Trophoblast cell (in vitro differentiated cells and primary cell): ENCODE data around the gene MEGF10.

ENCODE experiments used
- DNase-seq, 2 donors: peaks; one replicate each; pipeline ENCODE4 v3.0.0-alpha.2; 2016
- H2AFZ ChIP-seq: 2 replicates; pipeline ENCODE4 v1.6.1; 2013; ENCODE audit warnings: low read length, moderate library complexity, mild to moderate bottlenecking; ENCODE audit not compliant: insufficient read depth, poor library complexity
- H2AK5ac ChIP-seq: 2 replicates; pipeline ENCODE4 v1.6.1; 2013; ENCODE audit warnings: mild to moderate bottlenecking, low read length
- H2BK120ac ChIP-seq: 2 replicates; pipeline ENCODE4 v1.6.1; 2013; ENCODE audit warnings: low read length, mild to moderate bottlenecking, moderate library complexity; ENCODE audit not compliant: insufficient read depth, poor library complexity
- H2BK12ac ChIP-seq: 2 replicates; pipeline ENCODE4 v1.6.1; 2013; ENCODE audit warnings: mild to moderate bottlenecking, low read length, moderate library complexity
- H2BK5ac ChIP-seq: 2 replicates; pipeline ENCODE4 v1.6.1; 2013; ENCODE audit warnings: low read length, low read depth, moderate library complexity, mild to moderate bottlenecking; ENCODE audit not compliant: poor library complexity
- H3K14ac ChIP-seq: 2 replicates; pipeline ENCODE4 v1.6.1; 2013; ENCODE audit warnings: mild to moderate bottlenecking, low read length
- H3K18ac ChIP-seq: 2 replicates; pipeline ENCODE4 v1.6.1; 2013; ENCODE audit warnings: mild to moderate bottlenecking, low read length
- H3K23ac ChIP-seq: 2 replicates; pipeline ENCODE4 v1.6.1; 2013; ENCODE audit warnings: low read length
- H3K27ac ChIP-seq: 2 replicates; pipeline ENCODE4 v1.5.1; 2013; ENCODE audit warnings: low read depth, mild to moderate bottlenecking, inconsistent platforms, low read length, moderate library complexity
- H3K27me3 ChIP-seq: 2 replicates; pipeline ENCODE4 v1.6.1; 2013; ENCODE audit warnings: inconsistent platforms, mild to moderate bottlenecking, low read length, moderate library complexity; ENCODE audit not compliant: insufficient read depth
- H3K36me3 ChIP-seq, 2 experiments: 1 replicate in 1 of 2; 2 replicates in 1 of 2; pipeline ENCODE4 v1.6.1; 2013; ENCODE audit warnings: low read length in 2 of 2, mild to moderate bottlenecking in 2 of 2, moderate library complexity in 1 of 2; ENCODE audit not compliant: insufficient read depth in 2 of 2, control insufficient read depth in 1 of 2
- H3K4ac ChIP-seq: 2 replicates; pipeline ENCODE4 v1.6.1; 2013; ENCODE audit warnings: low read depth, mild to moderate bottlenecking, low read length, moderate library complexity
- H3K4me1 ChIP-seq, 2 experiments: 1 replicate in 1 of 2; 2 replicates in 1 of 2; pipeline ENCODE4 v1.6.1; 2013; ENCODE audit warnings: low read length in 2 of 2, mild to moderate bottlenecking in 2 of 2, moderate library complexity in 1 of 2; ENCODE audit not compliant: insufficient read depth in 2 of 2, control insufficient read depth in 1 of 2
- H3K4me2 ChIP-seq: 2 replicates; pipeline ENCODE4 v1.6.1; 2013; ENCODE audit warnings: inconsistent platforms, mild to moderate bottlenecking, low read length, moderate library complexity
- H3K4me3 ChIP-seq: 2 replicates; pipeline ENCODE4 v1.5.1; 2013; ENCODE audit warnings: mild to moderate bottlenecking, low read depth, low read length, inconsistent platforms
- H3K79me1 ChIP-seq: one replicate; pipeline ENCODE4 v1.6.1; 2013; ENCODE audit warnings: low read length
- H3K79me2 ChIP-seq: 2 replicates; pipeline ENCODE4 v1.6.1; 2013; ENCODE audit warnings: low read length, mild to moderate bottlenecking; ENCODE audit not compliant: control insufficient read depth, insufficient read depth, poor library complexity
- H3K9ac ChIP-seq: 2 replicates; pipeline ENCODE4 v1.6.1; 2013; ENCODE audit warnings: mild to moderate bottlenecking, low read length
- H3K9me3 ChIP-seq: 2 replicates; pipeline ENCODE4 v1.6.1; 2013; ENCODE audit warnings: low read depth, mild to moderate bottlenecking, control low read depth, inconsistent platforms, low read length; ENCODE audit not compliant: insufficient read depth
- H4K12ac ChIP-seq: 2 replicates; pipeline ENCODE4 v1.6.1; 2013; ENCODE audit warnings: low read depth, mild to moderate bottlenecking, low read length, moderate library complexity
- H4K8ac ChIP-seq: 2 replicates; pipeline ENCODE4 v1.6.1; 2013; ENCODE audit warnings: low read depth, mild to moderate bottlenecking, low read length, moderate library complexity
- H4K91ac ChIP-seq: one replicate; pipeline ENCODE4 v1.6.1; 2013; ENCODE audit warnings: low read depth, mild to moderate bottlenecking, low read length, moderate library complexity
- WGBS: extraction: QIAGEN DNeasy Blood & Tissue Kit; methylation state at CpG from one replicate; pipeline ENCODE4 v1.1.7; 2013; ENCODE audit warnings: missing lambda C conversion rate; ENCODE audit not compliant: insufficient read length, insufficient coverage; ENCODE audit errors: extremely low coverage; 5-methylcytosine and 5-hydroxymethylcytosine counted together

MEGF10 gene

DNA sequence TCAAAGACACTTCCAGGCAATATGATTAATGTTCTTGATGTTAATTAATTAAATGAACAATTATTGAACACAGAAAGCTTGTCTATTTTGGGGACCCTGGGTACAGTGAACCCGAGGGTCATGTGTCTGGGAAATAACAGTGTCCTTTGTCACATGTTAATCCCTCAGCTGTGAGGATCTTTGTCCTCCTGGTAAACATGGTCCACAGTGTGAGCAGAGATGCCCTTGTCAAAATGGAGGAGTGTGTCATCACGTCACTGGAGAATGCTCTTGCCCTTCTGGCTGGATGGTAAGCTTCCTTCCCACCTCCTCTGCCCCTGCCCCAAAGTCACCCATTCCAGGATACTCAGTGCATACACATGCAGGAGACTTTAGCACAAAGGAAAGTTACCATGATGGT lies 107.9 kb downstream of the MEGF10 start:
- H4K8ac ChIP-seq: no peak overlapping the region
- no CpG with 5 or more reads among the region's 2 CpGs for WGBS
- H3K27me3 ChIP-seq: no peaks in the 10 kb centered on the region
- peaks cover 0 to 2% of the 10 kb centered on the region in 2 experiments for H3K36me3 ChIP-seq
- H3K9me3 ChIP-seq: no peaks in the 10 kb centered on the region
- H2AFZ ChIP-seq: no peak overlapping the region
- H2AK5ac ChIP-seq: no peak overlapping the region
- H2BK12ac ChIP-seq: no peak overlapping the region
- no peak overlapping the region for H4K91ac ChIP-seq
- no peak overlapping the region for H3K27ac ChIP-seq
- H3K4me1 ChIP-seq: no peaks in the 10 kb centered on the region
- no peak for DNase-seq
- H3K18ac ChIP-seq: no peak overlapping the region
- no peaks in the 10 kb centered on the region for H3K79me2 ChIP-seq
- H2BK120ac ChIP-seq: no peak overlapping the region
- H3K4me3 ChIP-seq: no peak overlapping the region
- no peak overlapping the region for H3K4me2 ChIP-seq
- no peak overlapping the region for H3K14ac ChIP-seq
- no peaks in the 10 kb centered on the region for H3K79me1 ChIP-seq
- H2BK5ac ChIP-seq: no peak overlapping the region
- peak overlapping the region; percentile 54 for H4K12ac ChIP-seq
- H3K4ac ChIP-seq: no peak overlapping the region
- H3K9ac ChIP-seq: no peak overlapping the region
- peak overlapping the region; percentile 94 for H3K23ac ChIP-seq

DNA sequence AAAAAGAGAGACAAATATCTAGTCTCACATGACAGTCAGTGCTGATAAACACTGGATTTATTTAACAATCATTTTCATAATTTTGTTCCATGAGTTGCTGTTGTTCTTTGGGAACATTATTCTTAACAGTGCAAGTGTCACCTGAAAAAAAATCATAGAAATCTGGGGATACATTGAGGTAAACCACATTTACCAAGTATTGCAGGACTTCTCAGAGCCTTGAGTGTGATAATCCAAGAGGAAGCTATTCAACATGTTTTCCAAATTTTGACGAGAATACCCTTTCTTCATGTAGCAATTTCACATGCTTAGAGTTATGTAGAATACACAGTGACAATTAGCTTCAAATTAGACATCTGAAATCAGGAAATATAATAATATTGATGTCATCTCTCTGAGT lies 108.5 kb downstream of the MEGF10 start:
- Histone ChIP-seq H3K79me1 (no peaks in the 10 kb centered on the region), H3K79me2 (no peaks in the 10 kb centered on the region), H2BK12ac (no peak overlapping the region), H4K8ac (no peak overlapping the region), H3K4ac (no peak overlapping the region), H3K9me3 (no peaks in the 10 kb centered on the region), H2AK5ac (no peak overlapping the region), H2AFZ (no peak overlapping the region), H3K27me3 (no peaks in the 10 kb centered on the region), H3K27ac (no peak overlapping the region), H2BK5ac (no peak overlapping the region), H3K14ac (no peak overlapping the region), H3K23ac (no peak overlapping the region), H3K4me2 (no peak overlapping the region), H4K12ac (no peak overlapping the region), H3K9ac (no peak overlapping the region), H3K4me3 (no peak overlapping the region), H2BK120ac (no peak overlapping the region), H3K4me1 (no peaks in the 10 kb centered on the region), H3K18ac (no peak overlapping the region), H3K36me3 (peaks cover 0 to 2% of the 10 kb centered on the region in 2 experiments), H4K91ac (no peak overlapping the region)
- DNase-seq: no peak
- no CpG with 5 or more reads among the region's 1 CpG for WGBS

DNA sequence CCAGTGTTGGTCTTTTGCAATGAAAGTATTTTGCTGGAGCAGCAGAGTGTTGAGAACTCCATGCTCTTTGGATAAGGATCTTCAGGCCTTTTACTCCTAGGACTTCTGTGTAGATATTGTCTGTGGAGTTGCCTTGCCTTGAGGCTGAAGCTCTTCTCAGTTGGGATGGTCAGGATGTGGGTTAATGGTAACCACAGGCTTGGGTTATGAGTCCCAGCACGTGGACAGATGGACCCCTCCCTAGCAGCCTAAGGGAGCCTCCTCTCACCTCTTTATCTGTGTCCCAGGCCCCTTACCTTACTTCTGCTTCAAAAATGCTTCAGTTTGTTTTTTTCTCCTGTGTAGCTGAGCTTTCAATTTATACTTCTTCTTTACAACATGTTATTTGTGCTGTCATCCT lies 109.9 kb downstream of the MEGF10 start:
- Histone ChIP-seq H2BK5ac (no peak overlapping the region), H2AFZ (no peak overlapping the region), H3K14ac (no peak overlapping the region), H4K8ac (no peak overlapping the region), H3K79me1 (no peaks in the 10 kb centered on the region), H3K4ac (no peak overlapping the region), H3K36me3 (peaks cover 0 to 2% of the 10 kb centered on the region in 2 experiments), H2BK12ac (no peak overlapping the region), H3K23ac (no peak overlapping the region), H4K91ac (no peak overlapping the region), H3K4me1 (no peaks in the 10 kb centered on the region), H2AK5ac (no peak overlapping the region), H3K4me2 (no peak overlapping the region), H3K27me3 (no peaks in the 10 kb centered on the region), H3K9ac (no peak overlapping the region), H3K79me2 (no peaks in the 10 kb centered on the region), H3K9me3 (no peaks in the 10 kb centered on the region), H3K27ac (no peak overlapping the region), H4K12ac (no peak overlapping the region), H3K4me3 (no peak overlapping the region), H2BK120ac (no peak overlapping the region), H3K18ac (no peak overlapping the region)
- no peak for DNase-seq
- WGBS: no CpG with 5 or more reads among the region's 1 CpG

DNA sequence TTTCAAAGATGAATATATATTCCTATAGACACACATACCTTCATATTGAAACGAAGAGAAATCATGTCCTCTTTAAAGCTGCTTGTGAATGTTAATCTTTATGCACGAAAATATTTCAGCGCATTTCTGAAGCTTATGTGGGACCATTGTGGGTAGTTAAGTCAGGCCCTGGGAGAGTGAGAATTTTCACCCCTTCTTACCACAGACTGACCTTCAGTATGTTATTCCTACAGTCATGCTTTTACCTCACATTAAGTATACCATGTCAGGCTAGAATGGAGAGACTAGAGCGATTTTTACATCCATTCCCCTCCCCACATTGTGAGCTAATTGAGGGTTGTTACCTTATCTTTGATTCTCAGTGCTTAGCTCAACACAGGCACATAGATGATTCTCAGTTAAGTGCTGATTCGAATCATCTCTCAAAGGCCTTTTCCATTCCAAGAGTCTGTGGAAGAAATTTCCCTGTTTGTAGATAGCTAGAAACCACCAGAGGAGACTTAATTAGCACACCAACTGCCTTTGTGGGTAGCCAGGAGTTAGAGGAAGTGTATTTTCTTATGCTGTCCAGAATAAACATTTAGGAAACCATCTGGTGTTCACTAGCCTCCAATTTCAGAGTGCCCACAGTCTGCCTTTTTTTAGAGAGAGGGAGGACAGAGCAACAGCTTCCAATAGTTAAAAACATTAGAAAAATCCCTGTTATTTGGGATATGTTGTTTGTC lies 110.5 kb downstream of the MEGF10 start:
- Histone ChIP-seq H3K27me3 (no peaks in the 10 kb centered on the region), H3K36me3 (peaks cover 0 to 2% of the 10 kb centered on the region in 2 experiments), H2AFZ (no peak overlapping the region), H3K9ac (no peak overlapping the region), H3K14ac (no peak overlapping the region), H3K4ac (no peak overlapping the region), H3K9me3 (no peaks in the 10 kb centered on the region), H3K18ac (no peak overlapping the region), H4K12ac (no peak overlapping the region), H3K4me3 (no peak overlapping the region), H3K79me2 (no peaks in the 10 kb centered on the region), H4K91ac (no peak overlapping the region), H2AK5ac (no peak overlapping the region), H3K79me1 (no peaks in the 10 kb centered on the region), H4K8ac (no peak overlapping the region), H3K4me1 (no peaks in the 10 kb centered on the region), H3K4me2 (no peak overlapping the region), H3K23ac (no peak overlapping the region), H2BK12ac (no peak overlapping the region), H2BK5ac (no peak overlapping the region), H2BK120ac (no peak overlapping the region), H3K27ac (no peak overlapping the region)
- no peak for DNase-seq
- no CpG with 5 or more reads among the region's 5 CpGs for WGBS
